Measurements from ENCODE around the gene RBM20.
"Not testable (repeated sequence)": the region's sequence is repeated elsewhere in the genome, so short reads cannot be mapped to it uniquely, and the experiment has no call there.

The RBM20 gene

DNA sequence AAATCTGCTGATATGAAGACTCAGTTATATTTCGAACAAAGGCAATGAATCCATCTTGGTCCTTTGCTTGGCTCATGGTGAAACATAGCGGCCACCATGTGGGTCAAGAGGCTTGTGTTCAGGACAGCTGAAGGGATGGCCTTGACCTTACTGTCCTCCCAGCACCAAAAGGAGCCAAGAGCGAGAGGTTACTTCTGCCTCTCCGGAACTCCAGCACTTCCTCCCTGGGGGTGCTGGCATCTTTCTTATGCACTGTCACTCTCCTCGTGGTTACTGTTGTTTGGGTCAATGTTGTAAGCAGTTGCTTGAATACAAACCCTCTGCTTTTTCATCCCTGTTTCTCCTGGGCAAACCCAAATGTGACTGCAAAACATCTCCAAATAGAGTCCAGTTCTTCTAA, 100.6 kb downstream of the RBM20 start:
- DNase-seq, result no peak

DNA sequence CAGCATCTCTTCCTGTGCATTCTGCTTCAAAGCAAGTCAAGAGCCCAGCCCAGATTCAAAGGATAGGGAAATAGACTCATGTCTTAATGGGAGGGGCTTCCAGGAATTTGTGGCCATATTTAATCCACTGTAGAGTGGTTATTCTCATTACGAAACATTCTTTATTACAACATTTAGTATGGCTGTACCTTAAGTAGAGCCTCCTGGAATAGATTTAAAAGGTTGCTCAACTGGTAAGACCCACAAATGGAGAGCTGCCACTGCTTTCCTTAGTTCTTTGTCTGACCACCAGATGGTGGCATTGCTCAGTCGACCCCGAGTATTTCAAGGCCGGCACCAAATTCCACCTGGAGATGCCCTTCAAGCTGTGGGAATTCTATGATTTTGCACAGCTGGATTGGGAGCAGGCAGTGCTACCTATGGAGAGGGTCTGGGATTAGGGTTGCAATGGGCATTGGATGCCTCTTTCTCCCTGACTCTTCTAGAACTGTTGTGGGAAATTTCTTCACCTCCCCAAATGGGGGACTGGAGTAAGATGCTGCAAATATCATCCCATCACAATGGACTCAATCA, 102.2 kb downstream of the RBM20 start:
- DNase-seq, result peak; percentile 31

GRCh38 chr10:110746969-110747608, 103.0 kb downstream of the RBM20 start:
- no peak for DNase-seq

DNA sequence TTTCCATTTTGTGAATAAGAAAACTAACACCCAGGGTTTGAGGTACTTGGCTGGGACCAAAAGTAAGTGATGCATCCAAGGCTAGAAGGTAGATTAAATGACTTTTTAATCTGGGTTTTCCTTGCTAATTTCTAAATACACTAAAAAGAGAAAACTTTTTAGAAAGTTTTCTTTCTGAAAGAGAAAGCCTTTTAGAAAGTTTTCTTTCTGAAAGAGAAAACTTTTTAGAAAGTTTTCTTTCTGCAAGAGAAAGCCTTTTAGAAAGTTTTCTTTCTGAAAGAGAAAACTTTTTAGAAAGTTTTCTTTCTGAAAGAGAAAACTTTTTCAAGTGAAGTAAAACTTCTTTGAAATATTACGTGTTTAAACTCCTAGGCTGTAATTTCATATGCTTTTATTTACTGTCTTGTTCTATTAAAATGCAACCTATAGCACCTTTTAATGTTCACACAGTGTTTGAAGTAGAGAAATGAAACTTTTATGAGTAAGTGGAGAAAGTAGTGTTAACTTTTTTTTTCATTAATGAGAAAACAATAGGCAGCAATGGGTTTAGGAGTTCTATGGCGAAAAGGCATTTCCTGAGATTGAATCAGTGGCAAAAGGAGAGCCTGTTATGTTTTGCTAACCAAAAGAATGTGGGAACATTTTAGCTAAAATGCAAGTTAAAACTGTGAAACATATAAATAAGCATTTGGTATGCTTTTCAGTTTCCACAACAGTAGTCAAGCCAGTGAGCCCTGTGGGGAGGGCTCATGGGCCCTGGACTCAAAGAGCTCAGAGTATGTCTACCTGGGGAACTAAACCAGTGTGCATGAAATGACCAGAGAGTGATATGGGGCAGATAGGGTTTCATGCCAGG, 103.7 kb downstream of the RBM20 start:
- DNase-seq, result no peak

GRCh38 chr10:110748970-110749369, 104.8 kb downstream of the RBM20 start:
- DNase-seq, result no peak

- DNase-seq, result no peak
Measured at GRCh38 chr10:110750931-110751330, 106.8 kb downstream of the RBM20 start.

DNA sequence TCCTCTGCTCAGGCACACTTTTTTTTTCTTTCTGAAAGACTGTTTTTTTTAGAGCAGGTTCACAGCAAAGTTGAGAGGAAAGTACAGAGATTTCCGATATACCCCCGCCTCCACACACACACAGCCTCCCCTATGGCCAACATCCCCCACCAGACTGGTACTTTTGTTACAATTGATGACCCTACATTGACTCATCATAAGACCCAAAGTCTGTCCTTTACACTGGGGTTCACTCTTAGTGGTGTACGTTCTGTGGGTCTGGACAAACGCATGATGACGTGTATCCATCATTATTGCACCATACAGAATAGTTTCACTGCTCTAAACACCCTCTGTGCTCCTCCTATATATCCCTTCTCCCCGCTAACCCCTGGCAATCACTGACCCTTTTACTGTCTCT, 107.7 kb downstream of the RBM20 start:
- no peak for DNase-seq

- DNase-seq, result no peak
Measured at GRCh38 chr10:110753462-110753861, 109.3 kb downstream of the RBM20 start.

- DNase-seq, result no peak
Measured at GRCh38 chr10:110754375-110755105, 110.4 kb downstream of the RBM20 start.

- DNase-seq, result no peak
Measured at GRCh38 chr10:110755781-110756180, 111.6 kb downstream of the RBM20 start.

DNA sequence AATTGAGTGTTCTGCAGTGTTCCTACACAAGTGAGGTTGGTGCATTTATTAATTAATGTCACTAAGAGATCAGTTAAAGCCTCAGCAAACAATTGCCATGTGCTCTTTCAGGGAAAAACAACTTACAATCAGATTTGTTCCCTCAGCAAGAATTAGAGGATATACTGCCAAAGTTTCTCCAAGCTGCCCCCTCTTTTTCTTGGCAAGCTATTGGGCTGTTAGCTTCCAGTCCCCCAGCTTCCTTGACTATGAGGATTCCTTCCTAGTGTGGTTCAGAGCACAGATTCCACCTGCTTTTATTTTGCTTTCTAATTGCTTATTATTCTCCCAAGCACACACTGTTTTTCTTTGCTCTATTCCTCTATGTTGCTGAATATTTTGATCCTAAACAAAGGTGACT, 112.7 kb downstream of the RBM20 start:
- no peak for DNase-seq

DNA sequence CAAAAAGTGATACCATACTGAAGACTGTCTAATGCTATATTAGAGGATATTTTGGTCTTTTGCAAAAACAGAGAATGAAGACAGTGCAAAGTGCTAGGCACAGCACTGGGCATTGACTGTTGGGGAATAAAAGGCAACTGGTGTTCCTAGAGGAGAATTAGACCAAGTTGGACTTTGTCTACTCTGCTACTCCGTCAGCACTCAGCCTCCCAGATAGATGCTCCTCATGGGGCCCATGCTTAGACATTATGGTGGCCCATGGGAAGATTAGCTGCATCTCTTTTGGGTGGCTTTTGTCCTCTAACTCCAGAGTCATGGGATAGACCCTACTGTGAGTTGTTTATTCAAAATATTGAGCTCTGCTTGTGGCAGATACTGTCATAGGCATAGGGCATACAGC, 113.5 kb downstream of the RBM20 start:
- DNase-seq, result no peak

DNA sequence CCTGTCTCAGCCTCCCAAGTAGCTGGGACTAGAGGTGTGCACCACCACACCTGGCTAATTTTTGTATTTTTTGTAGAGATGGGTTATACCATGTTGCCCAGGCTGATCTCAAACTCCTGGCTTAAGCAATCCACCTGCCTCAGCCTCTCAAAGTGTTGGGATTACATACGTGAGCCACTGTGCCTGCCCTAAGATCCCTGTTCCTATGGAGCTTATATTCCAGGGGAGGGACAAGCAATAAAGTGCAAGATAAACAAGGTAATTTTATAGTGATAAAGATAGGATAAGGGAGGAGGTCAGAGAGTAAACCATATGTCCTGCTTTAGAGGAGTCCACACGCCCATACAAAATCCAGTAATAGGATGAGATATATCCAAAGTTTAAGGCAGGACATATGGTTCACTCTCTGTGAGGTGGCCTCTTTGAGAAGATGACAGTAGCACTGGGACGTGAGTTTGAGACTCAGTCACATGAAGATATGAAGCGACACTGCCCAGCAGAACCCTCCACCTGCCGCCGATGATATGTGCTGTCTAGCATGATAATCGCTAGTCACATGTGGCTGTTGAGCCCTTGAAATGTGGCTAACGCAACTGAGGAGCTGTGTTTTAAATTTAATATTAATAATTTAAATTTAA, 114.1 kb downstream of the RBM20 start:
- DNase-seq, result no peak

GRCh38 chr10:110758898-110759297, 114.8 kb downstream of the RBM20 start:
- DNase-seq, result no peak

DNA sequence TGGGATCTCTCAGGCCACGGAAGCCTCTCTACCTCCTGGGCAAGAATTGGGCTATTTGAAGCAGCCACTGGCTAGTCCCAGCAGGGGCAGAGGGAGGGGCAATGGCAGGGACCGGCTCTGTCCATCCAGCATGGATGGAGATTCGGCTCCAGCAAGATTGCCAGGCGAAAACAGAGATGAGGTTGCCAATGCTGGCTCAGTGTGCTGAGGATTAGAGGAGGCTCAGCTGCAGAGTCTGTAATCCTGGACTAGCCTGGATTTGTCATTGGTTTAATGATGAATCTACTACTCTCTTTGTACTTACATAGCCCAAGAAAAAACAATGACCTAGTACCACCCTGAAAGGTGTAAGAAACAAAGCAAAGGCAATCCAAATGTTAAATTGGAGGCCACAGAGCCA, 115.4 kb downstream of the RBM20 start:
- no peak for DNase-seq

DNA sequence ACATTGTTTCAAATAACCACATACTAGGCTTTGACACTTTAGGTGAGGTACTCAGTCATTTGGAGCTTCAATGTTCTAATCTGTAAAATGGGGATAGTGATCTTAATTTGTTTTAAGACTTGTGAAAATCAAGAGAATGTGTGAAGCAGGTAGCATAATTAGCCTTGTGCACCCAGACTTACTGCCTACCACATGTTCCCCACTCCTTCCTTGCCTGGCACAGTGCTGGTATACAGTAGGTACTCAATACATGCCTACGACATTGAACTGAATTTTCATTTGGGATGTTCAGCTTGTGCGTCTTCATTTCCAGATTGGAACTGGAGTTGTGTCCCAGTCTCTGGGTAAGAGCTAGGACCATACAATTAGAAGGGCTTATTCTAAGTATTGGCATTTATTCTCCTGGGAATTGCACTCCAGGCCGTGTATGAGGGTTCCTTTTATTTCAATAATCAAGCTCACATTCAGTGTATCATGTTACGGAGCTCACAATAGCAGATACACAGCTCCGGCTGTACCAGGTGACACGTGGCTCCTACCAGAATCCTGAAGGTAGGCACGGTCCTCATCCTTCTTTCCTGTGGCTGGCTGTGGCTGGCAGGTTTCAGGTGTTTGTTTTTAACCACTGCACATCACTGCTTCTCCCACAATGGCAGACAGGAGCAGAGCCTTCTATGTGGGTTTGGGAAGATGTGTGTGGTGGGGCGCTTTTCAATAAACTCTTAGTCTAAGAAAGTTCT, 118.1 kb downstream of the RBM20 start:
- peak; percentile 69 for DNase-seq

GRCh38 chr10:110762849-110763211, 118.7 kb downstream of the RBM20 start:
- no peak for DNase-seq

- DNase-seq, result no peak
Measured at GRCh38 chr10:110764378-110764777, 120.2 kb downstream of the RBM20 start.

GRCh38 chr10:110764793-110765512, 120.8 kb downstream of the RBM20 start:
- no peak for DNase-seq

GRCh38 chr10:110765513-110766319, 121.6 kb downstream of the RBM20 start:
- no peak for DNase-seq

DNA sequence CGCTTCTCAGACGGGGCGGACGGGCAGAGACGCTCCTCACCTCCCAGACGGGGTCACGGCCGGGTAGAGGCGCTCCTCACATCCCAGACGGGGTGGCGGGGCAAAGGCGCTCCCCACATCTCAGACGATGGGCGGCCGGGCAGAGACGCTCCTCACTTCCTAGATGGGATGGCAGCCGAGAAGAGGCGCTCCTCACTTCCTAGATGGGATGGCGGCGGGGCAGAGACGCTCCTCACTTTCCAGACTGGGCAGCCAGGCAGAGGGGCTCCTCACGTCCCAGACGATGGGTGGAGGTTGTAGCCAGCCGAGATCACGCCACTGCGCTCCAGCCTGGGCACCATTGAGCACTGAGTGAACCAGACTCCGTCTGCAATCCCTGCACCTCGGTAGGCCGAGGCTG, 123.5 kb downstream of the RBM20 start:
- DNase-seq, result not testable (repeated sequence)
